ENCODE data around the gene TMEM92.

GRCh38 chr17:50279181-50279526, 4.9 kb downstream of the TMEM92 start:
- TF ChIP-seq CTCF (IDR thresholded peaks at IDR 0.05; ENCODE audit: low read depth, low read length) (no peak), EZH2phosphoT487 (IDR thresholded peaks at IDR 0.05; ENCODE audit: low read depth) (no peak)

Data from OCI-LY3 (cell line).